HG03103 (cell line): ENCODE results near the gene ZNF414.

ENCODE experiments used
- ATAC-seq: cut with Tn5 transposase; IDR thresholded peaks from one replicate; pipeline ENCODE4 v1.9.1; 2021; ENCODE audit warnings: low read depth; ENCODE audit not compliant: unreplicated experiment

Gene ZNF414

DNA sequence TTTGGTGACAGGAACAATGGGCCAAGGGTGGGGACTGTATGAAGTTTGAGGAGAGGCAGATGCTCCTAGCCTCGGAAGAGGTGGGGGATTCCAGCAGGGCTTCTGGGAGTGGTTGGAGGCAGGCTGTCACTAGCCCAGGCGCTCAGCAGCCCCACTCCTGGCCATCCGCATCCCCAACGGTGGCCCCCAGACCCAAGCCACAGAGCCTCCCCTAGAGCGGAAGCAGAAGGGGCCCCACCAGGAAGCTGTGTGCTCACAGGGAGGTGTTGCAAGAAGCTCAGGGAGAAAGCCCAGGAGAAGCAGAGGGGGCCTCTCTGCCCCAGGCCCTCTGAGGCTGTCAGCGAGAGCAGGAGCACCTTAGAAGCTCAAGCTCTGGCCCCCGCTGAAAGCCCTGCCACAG is 19.8 kb downstream of the ZNF414 start:
- no peak for ATAC-seq

DNA sequence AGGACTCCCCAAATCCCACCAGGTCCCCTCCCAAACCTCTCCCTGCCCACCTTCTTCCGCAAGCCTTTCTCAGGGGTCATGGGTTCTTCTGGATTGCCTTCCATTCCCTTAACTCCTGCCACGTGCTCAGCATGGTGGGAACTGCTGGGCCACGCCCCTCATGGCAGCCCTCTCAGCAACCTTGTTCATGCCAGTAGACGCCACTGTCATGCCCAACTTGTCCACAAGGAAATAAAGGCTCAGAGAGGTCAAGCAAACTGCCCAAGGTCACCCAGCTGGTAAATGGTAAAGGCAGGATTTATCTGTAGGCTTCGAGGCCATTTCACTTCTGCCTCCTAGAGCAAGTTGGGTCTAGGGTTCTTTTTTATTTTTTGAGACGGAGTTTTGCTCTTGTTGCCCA is 22.4 kb downstream of the ZNF414 start:
- ATAC-seq, result no peak

DNA sequence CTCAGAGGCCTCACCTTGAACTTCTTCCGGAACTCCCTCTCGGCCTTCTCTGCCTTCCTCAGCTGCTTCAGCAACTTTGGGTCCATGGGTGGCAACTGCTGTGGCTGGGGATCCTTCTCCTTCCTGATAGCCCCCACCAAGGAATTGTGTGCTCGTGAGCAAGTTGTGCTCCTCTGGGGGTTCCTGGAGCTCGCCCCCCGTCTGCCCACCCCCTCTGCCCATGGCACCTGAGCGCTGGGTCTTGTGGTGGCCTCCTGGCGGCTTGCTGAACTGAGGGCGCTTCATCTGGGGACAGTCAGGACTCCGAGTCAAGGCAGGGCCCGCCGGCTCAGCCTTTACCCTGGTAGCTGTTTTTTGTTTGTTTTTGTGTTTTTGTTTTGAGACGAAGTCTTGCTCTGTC is 23.1 kb downstream of the ZNF414 start:
- no peak for ATAC-seq

DNA sequence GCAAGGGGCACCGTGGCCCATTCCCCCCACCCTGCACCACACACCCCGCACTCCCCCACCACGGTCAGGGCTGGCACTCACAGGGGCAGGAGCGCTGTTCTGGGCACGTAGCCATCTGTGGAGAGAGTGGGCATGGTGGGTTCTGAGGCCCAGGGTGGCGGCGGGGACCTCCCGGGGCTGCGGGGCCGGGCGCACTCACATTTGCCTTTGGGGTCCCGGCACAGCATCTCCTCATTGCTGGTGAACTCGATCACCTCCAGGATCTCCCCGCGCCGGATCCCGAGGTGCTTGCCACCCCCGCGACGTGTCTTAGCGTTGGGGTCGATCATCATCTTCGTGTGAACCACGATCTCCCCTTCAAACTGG is 23.6 kb downstream of the ZNF414 start:
- ATAC-seq, result no peak

DNA sequence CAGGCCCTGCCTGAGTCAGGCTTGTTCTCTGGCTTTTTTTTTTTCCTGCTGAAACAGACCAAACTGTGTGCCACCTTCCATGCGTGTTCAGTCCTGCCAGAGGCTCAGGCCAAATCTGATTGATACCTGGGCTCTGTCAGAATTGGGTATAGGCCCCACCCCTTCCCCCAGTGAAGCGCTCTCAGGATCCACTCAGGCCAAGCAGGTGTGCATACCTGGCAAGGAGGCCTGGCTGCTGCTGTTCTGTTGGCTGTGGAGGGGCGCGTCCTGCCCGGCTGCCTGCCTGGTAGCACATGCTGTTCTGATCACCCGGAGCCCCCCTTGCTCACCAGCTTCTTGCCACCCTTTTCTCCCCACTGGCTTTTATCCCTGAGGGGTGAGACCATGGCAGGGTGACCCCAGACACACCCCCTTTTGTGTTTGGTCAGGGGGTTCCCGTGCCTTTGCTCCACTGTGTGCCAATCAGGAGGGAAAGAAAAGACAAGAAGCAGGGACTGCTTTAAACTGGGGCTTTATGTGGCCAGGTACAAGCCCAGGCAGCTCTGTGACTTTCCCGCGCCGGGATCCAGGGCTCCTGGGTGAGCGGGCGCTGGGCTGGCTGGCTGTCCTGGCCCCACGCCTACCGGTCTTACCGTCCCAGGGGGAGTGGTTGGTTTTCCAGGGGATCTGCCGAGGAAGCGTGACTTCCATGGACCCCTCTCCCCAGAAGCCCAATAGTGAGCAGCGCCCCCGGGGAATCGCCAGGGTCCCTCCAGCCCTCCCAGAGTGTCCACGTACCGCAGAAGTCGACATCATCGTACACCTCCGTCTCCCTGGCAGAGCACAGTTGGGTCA is 24.2 kb downstream of the ZNF414 start:
- ATAC-seq, result no peak

DNA sequence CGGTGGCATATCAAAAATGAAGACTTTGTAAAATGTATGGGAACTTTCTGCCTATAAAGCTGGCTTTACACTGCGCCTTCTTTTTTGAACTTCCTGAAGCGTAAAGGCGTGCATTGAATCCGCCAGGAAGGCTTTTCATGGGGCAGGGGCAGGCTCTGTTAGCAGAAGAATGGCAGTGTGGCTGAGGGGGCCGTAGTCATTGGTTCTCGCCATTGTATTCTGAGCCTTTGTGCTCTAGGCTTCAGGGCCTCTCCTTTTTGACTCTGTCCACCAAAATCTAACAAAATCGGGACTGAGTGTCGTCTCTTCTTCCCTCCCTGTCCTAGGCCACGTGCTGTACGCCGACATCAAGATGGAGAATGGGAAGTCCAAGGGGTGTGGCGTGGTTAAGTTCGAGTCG is 25.6 kb downstream of the ZNF414 start:
- no peak for ATAC-seq

DNA sequence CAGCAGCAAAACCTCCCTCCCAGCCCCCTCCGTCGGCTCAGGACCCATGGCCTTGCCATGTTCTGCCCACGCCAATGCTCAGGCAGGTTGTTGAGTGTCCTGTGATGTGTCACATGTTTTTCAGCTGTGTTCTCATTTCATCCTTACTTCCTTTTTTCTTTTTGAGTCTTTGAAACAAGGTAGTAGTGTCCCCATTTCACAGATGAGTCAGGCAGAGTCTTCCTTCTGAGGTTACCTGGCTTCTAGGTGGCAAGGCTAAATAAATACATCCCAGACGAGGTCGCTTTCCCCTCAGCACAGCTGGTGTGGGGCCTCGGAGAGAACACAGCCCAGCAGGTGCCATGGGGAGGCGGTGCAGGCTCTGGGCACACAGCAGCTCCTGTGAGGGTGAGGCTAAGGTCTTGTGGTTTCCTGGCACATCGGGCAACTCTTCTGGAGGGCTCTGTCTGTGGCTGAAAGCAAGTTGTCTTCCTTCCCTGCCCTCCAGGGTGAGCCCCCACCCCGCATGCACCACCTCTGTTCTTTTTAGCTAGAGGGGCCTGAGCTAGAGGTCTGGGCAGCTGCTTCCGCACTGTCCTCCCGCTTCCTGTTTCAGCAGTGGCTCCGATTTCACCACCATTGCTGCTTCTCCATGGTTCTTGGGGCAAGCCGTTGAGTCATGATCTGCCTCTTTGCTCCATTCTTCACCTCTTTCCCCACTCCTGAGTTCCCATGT is 26.7 kb downstream of the ZNF414 start:
- ATAC-seq, result no peak

DNA sequence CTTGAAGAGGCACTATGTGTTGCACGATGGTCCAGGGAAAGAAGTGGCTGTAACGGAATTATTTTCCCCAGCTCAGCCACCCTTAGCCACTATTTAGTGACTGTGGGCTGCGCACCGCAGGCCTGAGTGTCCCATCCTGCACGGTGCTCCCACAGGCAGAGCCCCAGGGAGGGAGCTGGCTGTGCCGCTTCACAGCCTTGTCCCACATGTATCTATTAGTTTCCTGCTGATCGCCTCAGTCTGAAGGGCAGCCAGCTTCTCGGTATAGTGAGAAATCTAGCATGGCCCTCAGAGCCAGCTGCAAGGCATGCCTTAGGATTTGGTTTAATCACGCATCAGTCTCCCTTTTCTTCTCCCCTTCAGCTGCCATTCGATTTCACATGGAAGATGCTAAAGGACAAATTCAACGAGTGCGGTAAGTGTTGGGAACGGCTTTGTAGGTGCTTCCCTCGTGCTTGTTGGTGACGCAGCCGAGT is 27.3 kb downstream of the ZNF414 start:
- no peak for ATAC-seq

DNA sequence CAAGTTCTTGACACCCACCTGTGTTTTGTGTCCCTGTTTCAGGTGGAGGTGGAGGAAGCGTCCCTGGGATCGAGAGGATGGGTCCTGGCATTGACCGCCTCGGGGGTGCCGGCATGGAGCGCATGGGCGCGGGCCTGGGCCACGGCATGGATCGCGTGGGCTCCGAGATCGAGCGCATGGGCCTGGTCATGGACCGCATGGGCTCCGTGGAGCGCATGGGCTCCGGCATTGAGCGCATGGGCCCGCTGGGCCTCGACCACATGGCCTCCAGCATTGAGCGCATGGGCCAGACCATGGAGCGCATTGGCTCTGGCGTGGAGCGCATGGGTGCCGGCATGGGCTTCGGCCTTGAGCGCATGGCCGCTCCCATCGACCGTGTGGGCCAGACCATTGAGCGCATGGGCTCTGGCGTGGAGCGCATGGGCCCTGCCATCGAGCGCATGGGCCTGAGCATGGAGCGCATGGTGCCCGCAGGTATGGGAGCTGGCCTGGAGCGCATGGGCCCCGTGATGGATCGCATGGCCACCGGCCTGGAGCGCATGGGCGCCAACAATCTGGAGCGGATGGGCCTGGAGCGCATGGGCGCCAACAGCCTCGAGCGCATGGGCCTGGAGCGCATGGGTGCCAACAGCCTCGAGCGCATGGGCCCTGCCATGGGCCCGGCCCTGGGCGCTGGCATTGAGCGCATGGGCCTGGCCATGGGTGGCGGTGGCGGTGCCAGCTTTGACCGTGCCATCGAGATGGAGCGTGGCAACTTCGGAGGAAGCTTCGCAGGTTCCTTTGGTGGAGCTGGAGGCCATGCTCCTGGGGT is 28.2 kb downstream of the ZNF414 start:
- ATAC-seq, result no peak

DNA sequence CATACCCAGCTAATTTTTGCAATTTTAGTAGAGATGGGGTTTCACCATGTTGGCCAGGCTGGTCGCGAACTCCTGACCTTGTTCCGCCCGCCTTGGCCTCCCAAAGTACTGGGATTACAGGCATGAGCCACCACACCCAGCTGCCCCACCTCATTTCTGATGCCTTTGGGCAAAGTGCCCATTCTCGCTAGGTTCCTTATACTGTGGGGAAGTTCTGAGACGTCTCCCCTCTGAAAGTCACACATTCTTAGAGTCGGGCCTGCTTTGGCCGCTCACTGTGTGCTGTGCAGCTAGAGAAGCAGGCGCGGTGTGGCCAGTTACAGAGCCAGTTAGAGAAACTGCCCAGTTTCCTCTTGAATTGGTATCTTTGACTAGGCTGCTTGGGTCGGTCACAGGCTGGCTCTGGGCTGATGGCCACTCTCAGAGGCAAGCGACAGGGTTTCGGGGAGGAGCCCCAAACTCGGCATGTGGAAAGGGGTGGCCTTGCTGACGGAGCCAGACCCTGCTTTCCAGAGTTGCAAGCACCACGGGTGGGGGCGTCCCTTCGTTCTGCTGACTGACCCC is 29.6 kb downstream of the ZNF414 start:
- ATAC-seq, result no peak

DNA sequence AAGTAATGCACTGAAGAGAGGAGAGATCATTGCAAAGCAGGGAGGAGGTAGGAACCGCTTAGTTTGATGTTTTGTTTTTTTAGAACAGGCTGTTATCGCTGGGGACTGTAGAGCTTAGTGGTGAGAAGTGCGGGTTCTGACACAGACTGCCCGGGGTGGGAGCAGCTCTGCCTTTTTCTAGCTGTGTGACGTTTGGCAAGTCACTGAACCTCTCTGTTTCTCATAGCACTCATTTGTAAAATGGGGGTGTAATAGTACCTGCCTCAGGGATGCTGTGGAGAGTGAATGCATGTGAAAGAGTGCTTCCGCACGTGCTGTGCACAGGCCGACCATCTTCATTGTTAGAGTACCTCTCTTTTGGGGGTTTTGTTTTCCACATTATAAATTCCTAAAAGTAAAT is 30.8 kb downstream of the ZNF414 start:
- no peak for ATAC-seq

DNA sequence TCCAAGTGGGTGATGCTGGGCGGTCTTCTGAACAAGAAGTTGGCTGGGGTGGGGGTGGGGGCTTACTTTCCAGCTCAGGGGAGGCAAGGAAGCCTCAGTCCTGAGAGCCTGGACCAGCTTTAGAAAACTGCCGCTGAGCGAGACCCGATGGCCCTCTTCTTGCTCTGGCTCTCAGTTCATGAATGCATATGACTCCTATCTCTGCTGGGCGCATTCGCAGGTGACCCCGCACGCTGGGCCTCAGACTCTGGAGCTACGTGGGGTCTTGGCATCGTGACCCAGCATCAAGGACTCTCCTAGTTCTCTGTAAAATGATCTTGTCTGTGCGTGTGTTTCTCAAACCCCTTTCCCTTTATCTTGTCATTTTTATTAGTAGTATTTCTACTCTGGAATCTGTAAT is 31.3 kb downstream of the ZNF414 start:
- no peak for ATAC-seq

DNA sequence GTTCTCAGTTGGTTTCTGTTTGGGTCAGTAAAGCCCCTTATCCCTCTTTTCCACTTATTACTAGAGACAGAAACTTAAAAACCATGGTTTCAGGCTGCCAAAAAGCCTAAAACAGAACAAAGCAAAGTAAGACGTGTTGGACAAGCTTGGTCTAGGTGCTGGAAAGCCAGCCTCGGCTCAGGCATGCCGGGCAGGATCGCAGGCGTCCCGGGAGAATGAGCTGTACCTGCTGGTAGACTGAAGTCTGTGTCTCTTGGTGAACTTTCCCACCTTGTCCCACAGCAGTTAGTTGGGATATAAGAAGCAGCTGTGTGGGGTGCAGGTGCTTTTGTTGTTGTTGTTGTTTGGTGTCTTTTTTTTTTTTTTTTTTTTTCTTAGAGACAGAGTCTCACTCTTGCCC is 32.4 kb downstream of the ZNF414 start:
- ATAC-seq, result no peak

DNA sequence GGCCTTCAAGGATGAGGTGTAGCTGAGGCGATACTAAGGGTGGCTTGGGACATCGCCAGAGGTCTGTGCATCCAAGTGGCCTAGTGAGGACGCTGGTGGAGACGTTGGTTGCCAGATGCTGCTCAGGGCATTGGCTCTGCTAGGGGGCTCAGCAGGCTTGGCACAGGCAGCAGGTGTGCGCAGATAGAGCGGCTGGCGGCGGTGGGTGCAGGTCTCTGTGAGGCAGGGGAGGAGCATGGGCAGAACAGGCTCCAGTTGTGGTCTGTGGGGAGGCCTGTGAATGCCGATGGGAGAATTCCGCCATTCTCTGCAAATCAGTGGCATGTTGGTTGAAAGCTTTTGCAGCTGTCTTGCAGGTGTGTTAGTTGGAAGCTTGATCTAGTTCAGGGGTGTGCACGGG is 32.8 kb downstream of the ZNF414 start:
- ATAC-seq, result no peak

DNA sequence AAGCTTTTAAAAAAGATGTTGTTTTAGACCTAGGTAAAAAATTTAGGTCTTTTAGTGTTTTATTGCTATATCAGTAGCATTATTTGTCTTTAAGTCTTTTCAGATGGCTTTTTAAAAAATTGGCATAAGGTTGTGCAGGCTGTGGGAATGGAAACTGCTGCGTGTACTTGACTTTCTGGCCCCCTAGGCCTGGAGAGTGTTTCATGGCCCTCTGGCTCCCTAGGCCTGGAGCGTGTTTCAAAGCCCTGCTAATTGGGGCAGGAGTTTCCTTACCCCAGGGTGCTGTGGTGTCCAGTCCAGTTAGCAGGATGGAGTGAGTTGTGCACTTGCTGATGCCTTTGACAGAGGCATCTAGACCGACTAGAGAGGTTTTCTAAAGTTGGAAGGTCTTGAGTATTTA is 35.4 kb downstream of the ZNF414 start:
- ATAC-seq, result no peak

DNA sequence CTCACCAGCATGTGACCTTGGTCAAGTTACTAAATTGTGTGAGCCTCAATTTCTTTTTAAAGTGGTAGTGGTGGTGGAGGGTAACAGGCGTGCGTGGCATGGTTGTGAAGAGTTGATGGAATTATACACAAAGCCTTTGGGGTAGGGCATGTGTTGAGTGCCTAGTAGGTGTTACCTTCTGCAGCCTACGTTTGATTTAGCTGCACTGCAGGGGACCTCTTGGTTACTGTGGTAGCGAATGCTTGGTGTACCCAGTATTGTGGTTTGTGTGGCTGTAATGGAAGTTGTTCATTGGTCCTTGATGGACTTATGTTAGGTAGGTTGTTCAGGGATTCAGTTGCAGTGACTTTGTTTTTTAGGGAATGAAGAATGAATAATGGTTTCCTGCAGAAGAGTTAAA is 36.1 kb downstream of the ZNF414 start:
- no peak for ATAC-seq

DNA sequence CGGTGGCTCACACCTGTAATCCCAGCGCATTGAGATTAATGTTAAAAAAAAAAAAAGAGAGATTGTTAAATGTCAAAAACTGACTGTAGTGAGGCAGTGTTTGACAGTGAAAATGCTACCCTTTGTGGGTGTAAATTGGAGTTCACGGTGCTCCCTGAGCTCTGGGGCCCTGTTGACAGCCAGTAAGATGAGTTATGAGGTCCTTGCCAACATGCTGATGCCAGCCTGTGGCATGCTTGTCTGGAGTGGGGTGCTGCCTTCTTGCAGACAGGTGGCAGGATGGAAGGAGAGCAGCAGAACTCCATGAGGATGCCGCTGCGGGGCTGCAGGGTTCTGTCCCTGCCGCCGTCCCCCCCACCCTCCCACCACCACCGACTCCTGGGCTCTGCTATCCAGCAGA is 37.4 kb downstream of the ZNF414 start:
- no peak for ATAC-seq

DNA sequence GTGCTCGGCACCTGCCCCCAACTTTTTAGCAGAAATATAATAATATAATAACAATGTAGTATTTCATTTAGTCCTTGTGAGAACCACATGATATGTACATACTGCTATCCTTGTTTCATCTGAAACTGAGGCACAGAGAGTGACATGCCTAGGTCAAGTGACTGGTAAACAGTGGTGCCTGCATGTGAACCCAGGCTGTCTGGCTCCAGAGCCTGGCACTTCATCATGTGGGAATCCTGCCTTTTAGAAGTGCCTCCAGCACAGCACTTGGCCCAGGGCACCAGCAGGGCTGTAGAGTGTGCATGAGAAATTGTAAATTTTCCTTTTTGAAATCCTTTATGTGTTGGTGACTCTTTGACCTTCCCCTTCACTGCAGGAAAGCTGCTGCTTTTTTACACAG is 39.0 kb downstream of the ZNF414 start:
- no peak for ATAC-seq

DNA sequence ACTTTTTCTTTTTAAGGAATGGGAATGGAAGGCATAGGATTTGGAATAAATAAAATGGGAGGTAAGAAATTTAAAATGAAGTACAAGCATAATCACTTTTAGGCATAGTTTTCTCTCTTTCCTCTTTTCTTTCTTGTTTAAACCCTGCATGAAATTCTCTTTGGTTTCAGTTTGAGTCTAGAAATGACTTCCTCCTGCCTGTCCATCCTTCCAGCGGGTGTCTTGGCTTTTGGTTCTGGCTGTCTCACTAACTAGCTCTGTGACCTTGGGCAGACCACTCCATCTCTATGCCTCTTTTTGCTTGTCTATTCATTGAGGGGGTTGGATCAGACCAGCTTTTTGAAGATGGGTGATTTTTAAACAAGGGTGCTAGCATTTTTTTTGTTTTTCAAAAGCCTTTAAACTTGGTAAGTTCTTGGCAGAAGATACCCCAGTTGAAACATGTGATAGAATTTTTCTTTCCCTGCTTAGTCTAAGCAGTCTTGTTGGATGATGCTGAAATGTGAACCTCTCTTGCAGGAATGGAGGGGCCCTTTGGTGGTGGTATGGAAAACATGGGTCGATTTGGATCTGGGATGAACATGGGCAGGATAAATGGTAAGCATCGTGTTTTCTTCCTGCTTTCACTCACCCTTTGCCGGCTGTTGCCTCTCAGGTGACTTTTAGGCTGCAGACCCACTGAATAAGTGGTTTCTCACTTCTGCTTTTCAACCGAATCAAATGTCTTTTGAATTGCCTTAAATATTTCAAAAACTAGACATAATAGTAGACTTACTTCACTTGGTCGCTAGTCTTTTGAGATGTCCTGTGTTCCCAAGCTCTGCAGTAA is 40.1 kb downstream of the ZNF414 start:
- ATAC-seq, result no peak
